Psoas muscle (tissue), 8 donors: Measurements from ENCODE around the gene ST14. TPM values are rescaled to one million over a fixed set of nuclear protein-coding genes. Genes with fewer than 3 reads are reported as not detected.

Experiments
- ATAC-seq, 4 donors: fragments of 200-7000 bp; cut with Tn5 transposase; one replicate each; pipeline ENCODE4 v1.9.1; 2020; ENCODE audit warnings: moderate library complexity in 3 of 4, mild to moderate bottlenecking in 2 of 4
- DNase-seq, 2 donors: peaks; one replicate each; pipeline ENCODE4 v3.0.0-alpha.2; 2020
- H3K27ac ChIP-seq: fragments of 200-600 bp; one replicate; pipeline ENCODE4 v1.8.0; 2022
- H3K27me3 ChIP-seq, 3 donors: fragments of 200-600 bp in 1 of 3; one replicate each; pipeline versions ENCODE4 v1.6.1 to v1.8.0; 2013 to 2022; ENCODE audit warnings: low read length in 2 of 3, mild to moderate bottlenecking in 2 of 3, moderate library complexity in 1 of 3; ENCODE audit not compliant: insufficient read depth in 3 of 3
- H3K36me3 ChIP-seq, 2 donors: fragments of 200-600 bp in 1 of 2; one replicate each; pipeline versions ENCODE4 v1.6.1 to v1.8.0; 2013 to 2022; ENCODE audit warnings: low read depth in 1 of 2, mild to moderate bottlenecking in 1 of 2, moderate library complexity in 1 of 2; ENCODE audit not compliant: insufficient read depth in 1 of 2
- H3K4me1 ChIP-seq: fragments of 200-600 bp; one replicate; pipeline ENCODE4 v1.8.0; 2022
- H3K4me3 ChIP-seq: fragments of 200-600 bp; one replicate; pipeline ENCODE4 v1.8.0; 2022; ENCODE audit warnings: mild to moderate bottlenecking
- H3K9me3 ChIP-seq: fragments of 200-600 bp; one replicate; pipeline ENCODE4 v1.8.0; 2022
- CTCF ChIP-seq: fragments of 200-600 bp; IDR thresholded peaks from one replicate; pipeline ENCODE4 v1.8.0; 2022; ENCODE audit warnings: antibody characterized with exemption
- whole genome bisulfite sequencing, 3 donors: extraction: QIAGEN DNeasy Blood & Tissue Kit; methylation state at CpG; one replicate each; pipeline versions ENCODE4 v1.1.6 to v1.1.7; 2013; 5-methylcytosine and 5-hydroxymethylcytosine counted together
- intact Hi-C, 2 donors: fragments of 100-400 bp; cut with DNase I; formaldehyde crosslinking; loops; one replicate each; pipeline versions ENCODE4 v1.11.0 to v1.14.2; 2022
- polyA plus RNA-seq, 3 donors: library from polyadenylated mRNA; stranded (reverse); fragments of 200-250 nt; gene quantifications; one replicate each; pipeline ENCODE4 v1.2.3, GENCODE V29; 2013
- total RNA-seq, 4 donors: library from RNA; stranded (reverse); fragmentation: NEBNext Ultra II Directional in 2 of 4; extraction: Animal tissue kit (Norgen Biotek cat#: 25700) in 2 of 4; gene quantifications; one replicate each; pipeline versions ENCODE4 v1.2.1 to v1.2.4, GENCODE V29; 2021 to 2023
- donor health status: healthy with polysubstance abuse.
- donor health status: DM: no; HTN: no; CAD: no; lungs with moderate emphysema.
- donor health status: Bipolar disorder and iron deficiency.
- donor health status: healthy.
- donor health status: DM: yes; HTN: yes; CAD: no.
- donor health status: DM: no; HTN: no; CAD: no.
- donor health status: DM: no; HTN: no; CAD: no.
- donor health status: DM: yes; HTN: yes; CAD: no.

Gene ST14
- total and polyA plus RNA-seq, 7 donors, result 0.22 to 0.77 (median 0.51) TPM

- no peak overlapping the region for H3K4me3 ChIP-seq
- intact Hi-C loops, result no loop called here
- no peaks in the 10 kb centered on the region for H3K9me3 ChIP-seq
- TF ChIP-seq CTCF, result no peak
- DNase-seq (no peak), ATAC-seq (no peak)
- peaks cover 0 to 8% (median 4%) of the 10 kb centered on the region in 3 donors for H3K27me3 ChIP-seq
- no peak overlapping the region for H3K27ac ChIP-seq
- WGBS, 3 donors, result 93 to 95% (median 94%) methylated on average over 4 of the region's 4 CpGs
- no peaks in the 10 kb centered on the region for H3K36me3 ChIP-seq
- H3K4me1 ChIP-seq, result peaks cover 6% of the 10 kb centered on the region
These were observed 15.1 kb downstream of the ST14 start for GRCh38 chr11:130174642-130175041.

GRCh38 chr11:130175898-130176297 lies 16.3 kb downstream of the ST14 start:
- no peak overlapping the region for H3K4me3 ChIP-seq
- WGBS, 3 donors, result 73 to 77% (median 73%) methylated on average over 5 of the region's 5 CpGs
- DNase-seq (no peak), ATAC-seq (no peak)
- no peak overlapping the region for H3K27ac ChIP-seq
- H3K36me3 ChIP-seq, result no peaks in the 10 kb centered on the region
- H3K27me3 ChIP-seq, result peaks cover 0 to 4% (median 4%) of the 10 kb centered on the region in 3 donors
- H3K4me1 ChIP-seq, result peaks cover 6% of the 10 kb centered on the region
- no peaks in the 10 kb centered on the region for H3K9me3 ChIP-seq
- intact Hi-C loops, result no loop called here
- no peak for TF ChIP-seq CTCF

GRCh38 chr11:130177782-130178181 lies 18.2 kb downstream of the ST14 start:
- WGBS, 3 donors, result 86 to 88% (median 87%) methylated on average over 10 of the region's 10 CpGs

GRCh38 chr11:130178441-130179339 lies 19.1 kb downstream of the ST14 start:
- DNase-seq (no peak), ATAC-seq (peak in 2 of 4 donors; percentile 23 to 26)
- Histone ChIP-seq H3K9me3 (no peaks in the 10 kb centered on the region), H3K27me3 (peaks cover 0 to 4% (median 4%) of the 10 kb centered on the region in 3 donors), H3K27ac (no peak overlapping the region), H3K4me3 (no peak overlapping the region), H3K4me1 (peaks cover 15% of the 10 kb centered on the region), H3K36me3 (no peaks in the 10 kb centered on the region)
- intact Hi-C loops, result no loop called here
- no peak for TF ChIP-seq CTCF
- WGBS, 3 donors, result 23 to 25% (median 24%) methylated on average over 16 of the region's 16 CpGs

More at GRCh38 chr11:130177782-130178181, 18.2 kb downstream of the ST14 start:
- peaks cover 15% of the 10 kb centered on the region for H3K4me1 ChIP-seq
- intact Hi-C loops, result no loop called here
- H3K9me3 ChIP-seq, result no peaks in the 10 kb centered on the region
- peaks cover 0 to 4% (median 4%) of the 10 kb centered on the region in 3 donors for H3K27me3 ChIP-seq
- DNase-seq (no peak), ATAC-seq (no peak)
- no peak overlapping the region for H3K27ac ChIP-seq
- no peaks in the 10 kb centered on the region for H3K36me3 ChIP-seq
- H3K4me3 ChIP-seq, result no peak overlapping the region
- no peak for TF ChIP-seq CTCF
